ENCODE data around the gene TMEM39A.

DNA sequence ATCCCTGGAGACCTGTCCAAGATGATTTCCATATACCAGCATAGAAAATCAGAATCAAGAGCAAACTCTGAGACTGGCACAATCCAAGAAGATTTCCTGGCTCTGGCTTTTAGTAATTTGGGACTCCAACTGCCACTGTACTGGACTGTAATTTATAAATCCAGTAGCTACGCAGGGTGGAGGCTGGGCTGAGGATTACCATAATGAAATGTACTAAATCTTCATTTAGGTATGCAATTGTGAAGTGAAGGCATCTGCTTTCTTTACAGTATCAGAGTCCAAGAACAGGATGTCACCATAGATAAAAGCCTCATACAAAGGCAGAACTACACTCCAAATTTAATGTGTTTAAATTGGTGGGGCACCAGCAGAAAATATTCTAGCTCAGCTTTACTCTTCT lies 46.5 kb downstream of the TMEM39A start:
- TF ChIP-seq, protein P1, sequence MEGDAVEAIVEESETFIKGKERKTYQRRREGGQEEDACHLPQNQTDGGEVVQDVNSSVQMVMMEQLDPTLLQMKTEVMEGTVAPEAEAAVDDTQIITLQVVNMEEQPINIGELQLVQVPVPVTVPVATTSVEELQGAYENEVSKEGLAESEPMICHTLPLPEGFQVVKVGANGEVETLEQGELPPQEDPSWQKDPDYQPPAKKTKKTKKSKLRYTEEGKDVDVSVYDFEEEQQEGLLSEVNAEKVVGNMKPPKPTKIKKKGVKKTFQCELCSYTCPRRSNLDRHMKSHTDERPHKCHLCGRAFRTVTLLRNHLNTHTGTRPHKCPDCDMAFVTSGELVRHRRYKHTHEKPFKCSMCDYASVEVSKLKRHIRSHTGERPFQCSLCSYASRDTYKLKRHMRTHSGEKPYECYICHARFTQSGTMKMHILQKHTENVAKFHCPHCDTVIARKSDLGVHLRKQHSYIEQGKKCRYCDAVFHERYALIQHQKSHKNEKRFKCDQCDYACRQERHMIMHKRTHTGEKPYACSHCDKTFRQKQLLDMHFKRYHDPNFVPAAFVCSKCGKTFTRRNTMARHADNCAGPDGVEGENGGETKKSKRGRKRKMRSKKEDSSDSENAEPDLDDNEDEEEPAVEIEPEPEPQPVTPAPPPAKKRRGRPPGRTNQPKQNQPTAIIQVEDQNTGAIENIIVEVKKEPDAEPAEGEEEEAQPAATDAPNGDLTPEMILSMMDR (IDR thresholded peaks at IDR 0.05; ENCODE audit: extremely low read depth in 1 of 2, insufficient read depth in 1 of 2, low read depth in 1 of 2, low read length in 2 of 2): no peak
- no peak for TF ChIP-seq POLR2AphosphoS5 (IDR thresholded peaks at IDR 0.05; ENCODE audit: insufficient read depth, low read depth, low read length)
- no peak for TF ChIP-seq MYC (IDR thresholded peaks at IDR 0.05; ENCODE audit: low read depth, low read length)
- TF ChIP-seq, protein P2, sequence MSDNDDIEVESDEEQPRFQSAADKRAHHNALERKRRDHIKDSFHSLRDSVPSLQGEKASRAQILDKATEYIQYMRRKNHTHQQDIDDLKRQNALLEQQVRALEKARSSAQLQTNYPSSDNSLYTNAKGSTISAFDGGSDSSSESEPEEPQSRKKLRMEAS (IDR thresholded peaks at IDR 0.05; ENCODE audit: insufficient read depth, insufficient read length): no peak
- TF ChIP-seq POLR2A (IDR thresholded peaks at IDR 0.05; ENCODE audit: low read depth, low read length): no peak
- TF ChIP-seq EZH2 (IDR thresholded peaks at IDR 0.05; ENCODE audit: borderline replicate concordance, low read depth, low read length, severe bottlenecking): no peak
- no peak for TF ChIP-seq JUN (IDR thresholded peaks at IDR 0.05; ENCODE audit: borderline replicate concordance, insufficient read depth, insufficient read length, low read depth)
- no peak for TF ChIP-seq FOS (IDR thresholded peaks at IDR 0.05; ENCODE audit: borderline replicate concordance, insufficient read depth, low read length)
- no peak for TF ChIP-seq GATA2 (IDR thresholded peaks at IDR 0.05; ENCODE audit: insufficient read depth, insufficient read length, low read depth, low read length)

All from endothelial cell of umbilical vein (primary cell).